ENCODE data around the gene THUMPD1.

The THUMPD1 gene

GRCh38 chr16:20689668-20690067 is 52.0 kb downstream of the THUMPD1 start:
- no peak for DNase-seq

GRCh38 chr16:20683812-20684211 is 57.8 kb downstream of the THUMPD1 start:
- DNase-seq = no peak
